Fibroblast of lung (primary cell): ENCODE measurements around the gene SPRR3. TPM values are rescaled to one million over a fixed set of nuclear protein-coding genes. Genes with fewer than 3 reads are reported as not detected.

ENCODE experiments used
- DNase-seq, 2 donors: peaks; one replicate each; pipeline versions ENCODE4 v3.0.0 to v3.0.0-alpha.2; 2010; ENCODE audit warnings: low read depth in 2 of 2
- H2AFZ ChIP-seq: 2 replicates; pipeline ENCODE4 v1.5.1; 2012; ENCODE audit warnings: low read length, control low read depth, inconsistent platforms
- H3K27ac ChIP-seq: 2 replicates; pipeline ENCODE4 v1.5.1; 2011; ENCODE audit warnings: low read length, control low read depth; ENCODE audit not compliant: insufficient read depth
- H3K27me3 ChIP-seq: 2 replicates; pipeline ENCODE4 v1.5.1; 2011; ENCODE audit warnings: mild to moderate bottlenecking, low read length; ENCODE audit not compliant: control insufficient read depth, insufficient read depth
- H3K36me3 ChIP-seq: 2 replicates; pipeline ENCODE4 v1.5.1; 2011; ENCODE audit warnings: low read length; ENCODE audit not compliant: control insufficient read depth, insufficient read depth
- H3K4me1 ChIP-seq: 2 replicates; pipeline ENCODE4 v1.5.1; 2011; ENCODE audit warnings: low read length; ENCODE audit not compliant: control insufficient read depth, insufficient read depth; ENCODE audit errors: extremely low read depth
- H3K4me2 ChIP-seq: 2 replicates; pipeline ENCODE4 v1.5.1; 2011; ENCODE audit warnings: low read length, control low read depth; ENCODE audit not compliant: insufficient read depth; ENCODE audit errors: extremely low read depth
- H3K4me3 ChIP-seq, 4 experiments: fragments of 200-600 bp in 1 of 4; sonication (generic) in 1 of 4; replicated peaks in 1 of 4; 2 replicates each; pipeline ENCODE4 v1.5.1; 2011 to 2016; ENCODE audit warnings: low read length in 4 of 4, low read depth in 3 of 4, mild to moderate bottlenecking in 3 of 4, control low read depth in 2 of 4, inconsistent platforms in 1 of 4, mixed read lengths in 1 of 4; ENCODE audit not compliant: insufficient read depth in 1 of 4; ENCODE audit errors: control extremely low read depth in 1 of 4
- H3K79me2 ChIP-seq: 2 replicates; pipeline ENCODE4 v1.5.1; 2012; ENCODE audit warnings: mild to moderate bottlenecking, low read length, inconsistent platforms; ENCODE audit not compliant: control insufficient read depth, insufficient read depth
- H3K9ac ChIP-seq: 2 replicates; pipeline ENCODE4 v1.5.1; 2011; ENCODE audit warnings: mild to moderate bottlenecking, low read length, control low read depth; ENCODE audit not compliant: insufficient read depth
- H3K9me3 ChIP-seq: 2 replicates; pipeline ENCODE4 v1.5.1; 2012; ENCODE audit warnings: low read depth, low read length; ENCODE audit not compliant: control insufficient read depth, insufficient read depth
- H4K20me1 ChIP-seq: 2 replicates; pipeline ENCODE4 v1.5.1; 2011; ENCODE audit warnings: low read length; ENCODE audit not compliant: control insufficient read depth, insufficient read depth; ENCODE audit errors: extremely low read depth
- CTCF ChIP-seq, 2 donors: IDR thresholded peaks in 1 of 2; conservative IDR thresholded peaks in 1 of 2; 1 replicate in 1 of 2; 2 replicates in 1 of 2; pipeline ENCODE4 v1.5.1; 2011 to 2012; ENCODE audit warnings: low read length in 2 of 2, control low read depth in 1 of 2, inconsistent platforms in 1 of 2, low read depth in 1 of 2, mild to moderate bottlenecking in 1 of 2
- EZH2 ChIP-seq: IDR thresholded peaks from 2 replicates; pipeline ENCODE4 v1.5.1; 2012; ENCODE audit warnings: low read length, control low read depth, mild to moderate bottlenecking; ENCODE audit errors: missing control alignments
- polyA plus RNA-seq, 2 donors: library from polyadenylated mRNA; depleted of rRNA in 1 of 2; stranded (reverse) in 1 of 2; unstranded in 1 of 2; fragments of >200 nt; gene quantifications; 2 replicates each; pipeline ENCODE4 v1.2.1, GENCODE V29; 2011 to 2012; ENCODE audit warnings: missing spikeins in 1 of 2
- total RNA-seq: library from RNA; depleted of rRNA; stranded (reverse); fragments of >200 nt; gene quantifications from 2 replicates; pipeline ENCODE4 v1.2.1, GENCODE V29; 2014

SPRR3 gene
- total and polyA plus RNA-seq, 2 donors (not counting 1 experiment from before 2014, with no cell fraction given): not detected

GRCh38 chr1:153028766-153029165, 27.2 kb downstream of the SPRR3 start:
- H2AFZ ChIP-seq: no peak overlapping the region
- no peaks in the 10 kb centered on the region for H3K4me1 ChIP-seq
- TF ChIP-seq CTCF (conservative IDR thresholded peaks at IDR 0.05 in 1 of 2, IDR thresholded peaks at IDR 0.05 in 1 of 2; ENCODE audit: low read depth in 1 of 2, low read length in 2 of 2) (no peak), EZH2 (no peak)
- H3K4me2 ChIP-seq: no peak overlapping the region
- H3K36me3 ChIP-seq: no peaks in the 10 kb centered on the region
- no peak overlapping the region for H3K4me3 ChIP-seq
- H4K20me1 ChIP-seq: no peaks in the 10 kb centered on the region
- DNase-seq: no peak
- H3K79me2 ChIP-seq: no peaks in the 10 kb centered on the region
- H3K27ac ChIP-seq: no peak overlapping the region
- H3K27me3 ChIP-seq: no peaks in the 10 kb centered on the region
- no peaks in the 10 kb centered on the region for H3K9me3 ChIP-seq
- H3K9ac ChIP-seq: no peak overlapping the region

DNA sequence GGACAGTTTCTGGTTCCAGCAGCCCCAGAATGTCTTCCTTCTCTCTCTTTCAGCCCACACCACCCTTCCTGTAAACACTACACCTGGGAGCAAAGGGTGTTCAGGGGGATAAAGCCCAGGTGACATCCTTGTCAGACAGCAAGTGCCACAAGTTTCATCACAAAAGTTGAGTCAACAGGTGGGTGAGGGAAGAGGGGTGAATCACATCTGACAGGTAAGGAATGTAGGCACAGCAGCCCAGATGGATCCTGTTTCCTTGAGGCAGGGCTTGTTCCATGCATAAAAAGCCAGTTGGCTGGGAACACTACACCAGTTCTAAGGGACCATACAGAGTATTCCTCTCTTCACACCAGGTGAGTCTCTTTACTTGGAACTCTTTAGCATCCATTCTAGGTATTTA, 29.3 kb downstream of the SPRR3 start, which contains the start of gene SPRR1B:
Gene SPRR1B, plus strand, starts transcription at position 309 of the 400 bp plus-strand sequence. CDS start 1,143 bp downstream, outside the sequence.
- H3K4me1 ChIP-seq: no peaks in the 10 kb centered on the region
- H3K4me3 ChIP-seq: no peak within 1 kb of the TSS
- H3K27me3 ChIP-seq: no peaks in the 10 kb centered on the region
- no peak within 1 kb of the TSS for H3K4me2 ChIP-seq
- no peak within 1 kb of the TSS for H3K9ac ChIP-seq
- no peak for DNase-seq
- H4K20me1 ChIP-seq: no peaks in the 10 kb centered on the region
- H2AFZ ChIP-seq: no peak within 1 kb of the TSS
- no peaks in the 10 kb centered on the region for H3K36me3 ChIP-seq
- H3K79me2 ChIP-seq: no peaks in the 10 kb centered on the region
- no peak within 1 kb of the TSS for H3K27ac ChIP-seq
- TF ChIP-seq CTCF (conservative IDR thresholded peaks at IDR 0.05 in 1 of 2, IDR thresholded peaks at IDR 0.05 in 1 of 2; ENCODE audit: low read depth in 1 of 2, low read length in 2 of 2): no peak
- no peak for TF ChIP-seq EZH2
- no peaks in the 10 kb centered on the region for H3K9me3 ChIP-seq

DNA sequence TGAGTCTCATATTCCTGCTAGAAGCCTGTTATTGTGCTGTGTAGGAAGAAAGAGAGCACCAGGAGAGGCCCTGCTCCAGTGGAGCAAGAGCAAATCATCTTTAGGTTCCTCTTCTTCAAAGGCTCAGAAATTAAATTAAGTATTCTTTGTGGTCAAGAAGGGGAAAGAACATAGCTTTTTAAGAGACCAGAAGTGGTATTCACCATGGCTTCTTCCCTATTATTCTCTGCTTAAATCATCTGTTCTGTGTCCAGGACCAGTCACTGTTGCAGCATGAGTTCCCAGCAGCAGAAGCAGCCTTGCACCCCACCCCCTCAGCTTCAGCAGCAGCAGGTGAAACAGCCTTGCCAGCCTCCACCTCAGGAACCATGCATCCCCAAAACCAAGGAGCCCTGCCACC, 30.5 kb downstream of the SPRR3 start:
- no peak for DNase-seq
- Histone ChIP-seq H3K27ac (no peak overlapping the region), H3K4me3 (no peak overlapping the region), H4K20me1 (no peaks in the 10 kb centered on the region), H3K79me2 (no peaks in the 10 kb centered on the region), H3K36me3 (no peaks in the 10 kb centered on the region), H3K4me1 (no peaks in the 10 kb centered on the region), H3K4me2 (no peak overlapping the region), H2AFZ (no peak overlapping the region), H3K9me3 (no peaks in the 10 kb centered on the region), H3K9ac (no peak overlapping the region), H3K27me3 (no peaks in the 10 kb centered on the region)
- TF ChIP-seq CTCF (conservative IDR thresholded peaks at IDR 0.05 in 1 of 2, IDR thresholded peaks at IDR 0.05 in 1 of 2; ENCODE audit: low read depth in 1 of 2, low read length in 2 of 2) (no peak), EZH2 (no peak)
